Measurements from ENCODE around the gene NMT1. TPM values are rescaled to one million over a fixed set of nuclear protein-coding genes. Genes with fewer than 3 reads are reported as not detected.

NMT1 gene
- total and polyA plus RNA-seq, 2 of the 13 experiments (the other 11 are each of a cell fraction or from before 2014, with no cell fraction given), result 75.7 to 142 TPM

- TF ChIP-seq, protein P1, sequence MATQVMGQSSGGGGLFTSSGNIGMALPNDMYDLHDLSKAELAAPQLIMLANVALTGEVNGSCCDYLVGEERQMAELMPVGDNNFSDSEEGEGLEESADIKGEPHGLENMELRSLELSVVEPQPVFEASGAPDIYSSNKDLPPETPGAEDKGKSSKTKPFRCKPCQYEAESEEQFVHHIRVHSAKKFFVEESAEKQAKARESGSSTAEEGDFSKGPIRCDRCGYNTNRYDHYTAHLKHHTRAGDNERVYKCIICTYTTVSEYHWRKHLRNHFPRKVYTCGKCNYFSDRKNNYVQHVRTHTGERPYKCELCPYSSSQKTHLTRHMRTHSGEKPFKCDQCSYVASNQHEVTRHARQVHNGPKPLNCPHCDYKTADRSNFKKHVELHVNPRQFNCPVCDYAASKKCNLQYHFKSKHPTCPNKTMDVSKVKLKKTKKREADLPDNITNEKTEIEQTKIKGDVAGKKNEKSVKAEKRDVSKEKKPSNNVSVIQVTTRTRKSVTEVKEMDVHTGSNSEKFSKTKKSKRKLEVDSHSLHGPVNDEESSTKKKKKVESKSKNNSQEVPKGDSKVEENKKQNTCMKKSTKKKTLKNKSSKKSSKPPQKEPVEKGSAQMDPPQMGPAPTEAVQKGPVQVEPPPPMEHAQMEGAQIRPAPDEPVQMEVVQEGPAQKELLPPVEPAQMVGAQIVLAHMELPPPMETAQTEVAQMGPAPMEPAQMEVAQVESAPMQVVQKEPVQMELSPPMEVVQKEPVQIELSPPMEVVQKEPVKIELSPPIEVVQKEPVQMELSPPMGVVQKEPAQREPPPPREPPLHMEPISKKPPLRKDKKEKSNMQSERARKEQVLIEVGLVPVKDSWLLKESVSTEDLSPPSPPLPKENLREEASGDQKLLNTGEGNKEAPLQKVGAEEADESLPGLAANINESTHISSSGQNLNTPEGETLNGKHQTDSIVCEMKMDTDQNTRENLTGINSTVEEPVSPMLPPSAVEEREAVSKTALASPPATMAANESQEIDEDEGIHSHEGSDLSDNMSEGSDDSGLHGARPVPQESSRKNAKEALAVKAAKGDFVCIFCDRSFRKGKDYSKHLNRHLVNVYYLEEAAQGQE (IDR thresholded peaks at IDR 0.05; ENCODE audit: borderline replicate concordance in 1 of 2, low read depth in 1 of 2, low read length in 2 of 2), result peak in 1 of 2 experiments; percentile 53; a peak in 2 of 4 replicates
- TF ChIP-seq KLF11 (CRISPR knock-in tag; IDR thresholded peaks at IDR 0.05), result no peak
- no peak for TF ChIP-seq HOXA9 (CRISPR knock-in tag; IDR thresholded peaks at IDR 0.05; ENCODE audit: borderline replicate concordance)
- 0 out of 4 replicates have a peak, but pooled peaks of 1 of the 2 experiments have one; percentile 31 for TF ChIP-seq POLR2A (IDR thresholded peaks at IDR 0.05; ENCODE audit: insufficient read depth in 1 of 2, low read depth in 2 of 2, low read length in 2 of 2)
- no peak for TF ChIP-seq ZNF33A (CRISPR knock-in tag; IDR thresholded peaks at IDR 0.05; ENCODE audit: borderline replicate concordance)
- no peak for TF ChIP-seq JUN (CRISPR knock-in tag; IDR thresholded peaks at IDR 0.05)
- peak; percentile 76 for TF ChIP-seq FOXA3 (CRISPR knock-in tag; IDR thresholded peaks at IDR 0.05)
- TF ChIP-seq ZHX2 (IDR thresholded peaks at IDR 0.05; ENCODE audit: low read depth), result no peak
- no peak for TF ChIP-seq ZHX2 (CRISPR knock-in tag; IDR thresholded peaks at IDR 0.05; ENCODE audit: borderline replicate concordance)
- no peak for TF ChIP-seq ZNF232 (CRISPR knock-in tag; IDR thresholded peaks at IDR 0.05; ENCODE audit: borderline replicate concordance)
- peak; percentile 37; the same call in 1 of the 2 replicates for TF ChIP-seq MEIS2 (CRISPR knock-in tag; IDR thresholded peaks at IDR 0.05)
- TF ChIP-seq ZNF350 (CRISPR knock-in tag; IDR thresholded peaks at IDR 0.05; ENCODE audit: borderline replicate concordance, low read depth), result 0 out of 2 replicates have a peak, but pooled peaks have one; percentile 44
- peak; percentile 16; the same call in 1 of the 2 replicates for TF ChIP-seq ZNF292 (CRISPR knock-in tag; IDR thresholded peaks at IDR 0.05; ENCODE audit: borderline replicate concordance, low read depth)
- no peak for TF ChIP-seq MAFG (CRISPR knock-in tag; IDR thresholded peaks at IDR 0.05)
- no peak for TF ChIP-seq MBNL3 (CRISPR knock-in tag; conservative IDR thresholded peaks at IDR 0.05)
- TF ChIP-seq ZNF333 (CRISPR knock-in tag; IDR thresholded peaks at IDR 0.05; ENCODE audit: borderline replicate concordance), result peak; percentile 70; the same call in 1 of the 2 replicates
- TF ChIP-seq CREB3 (CRISPR knock-in tag; IDR thresholded peaks at IDR 0.05), result no peak
Observed at GRCh38 chr17:45127548-45128300, 66.6 kb downstream of the NMT1 start (continued).

Data from HepG2 (cell line).